ENCODE measurements around the gene NFATC2. TPM values are rescaled to one million over a fixed set of nuclear protein-coding genes. Genes with fewer than 3 reads are reported as not detected.

NFATC2 gene
- total RNA-seq, 1 experiment from 2014 or later = 0.61 TPM

GRCh38 chr20:51551186-51551585 lies 8.7 kb upstream of the NFATC2 start:
- Mint-ChIP-seq H3K27me3 (ENCODE audit: low read depth) (peaks cover 56% of the 10 kb centered on the region), H3K27ac (no peak overlapping the region), H3K9me3 (no peaks in the 10 kb centered on the region), H3K4me1 (peaks cover 4 to 11% of the 10 kb centered on the region in 2 experiments; a peak in 3 of 4 replicates), H3K36me3 (ENCODE audit: insufficient read depth in 1 of 3, low read depth in 3 of 3) (no peaks in the 10 kb centered on the region), H3K4me3 (no peak overlapping the region)
- Histone ChIP-seq H3K4me1 (ENCODE audit: insufficient read depth, low read length) (no peaks in the 10 kb centered on the region), H3K18ac (ENCODE audit: insufficient read length, low read depth, low read length) (no peak overlapping the region), H2BK20ac (ENCODE audit: low read depth, low read length, poor library complexity, severe bottlenecking) (no peak overlapping the region), H2AFZ (ENCODE audit: low read length) (no peak overlapping the region), H4K20me1 (ENCODE audit: control insufficient read depth, insufficient read depth, insufficient read length) (no peaks in the 10 kb centered on the region), H2BK15ac (ENCODE audit: low read depth, low read length) (no peak overlapping the region), H4K5ac (ENCODE audit: insufficient read length, low read depth, low read length) (no peak overlapping the region), H3K56ac (ENCODE audit: insufficient read length, low read depth, low read length) (no peak overlapping the region), H2BK120ac (ENCODE audit: low read depth, low read length, poor library complexity, severe bottlenecking) (no peak overlapping the region), H3K79me1 (ENCODE audit: insufficient read depth, low read depth, low read length, poor library complexity, severe bottlenecking) (no peaks in the 10 kb centered on the region), H3K27me3 (ENCODE audit: insufficient read depth, low read length) (peaks cover 15% of the 10 kb centered on the region), H3K9me3 (ENCODE audit: control insufficient read depth, low read depth, low read length) (no peaks in the 10 kb centered on the region), H3K23ac (ENCODE audit: insufficient read length, low read depth, low read length) (no peak overlapping the region), H2BK12ac (ENCODE audit: insufficient read length, low read depth, low read length) (no peak overlapping the region), H3K23me2 (ENCODE audit: insufficient read length, low read depth, low read length, poor library complexity, severe bottlenecking) (no peaks in the 10 kb centered on the region), H4K91ac (ENCODE audit: insufficient read length, low read depth, low read length) (no peak overlapping the region), H2AK5ac (ENCODE audit: insufficient read length, low read length) (no peak overlapping the region), H3T11ph (ENCODE audit: low read length) (no peak overlapping the region), H4K8ac (replicated peaks; ENCODE audit: insufficient read length, low read depth, low read length) (no peak overlapping the region), H2BK5ac (ENCODE audit: insufficient read length, low read length) (no peak overlapping the region), H3K14ac (ENCODE audit: insufficient read depth, low read length) (no peak overlapping the region), H3K4me2 (ENCODE audit: insufficient read depth, insufficient read length, low read length) (no peak overlapping the region), H3K79me2 (ENCODE audit: insufficient read depth, low read length) (no peaks in the 10 kb centered on the region), H3K4ac (ENCODE audit: low read depth, low read length) (no peak overlapping the region), H3K27ac (ENCODE audit: insufficient read length, low read depth, low read length) (no peak overlapping the region), H3K9ac (ENCODE audit: extremely low read depth, insufficient read length, low read length) (no peak overlapping the region)
- no peak for DNase-seq
- TF ChIP-seq CTCF (conservative IDR thresholded peaks at IDR 0.05) = no peak
- WGBS (ENCODE audit: extremely low coverage, insufficient read length, low lambda C conversion rate) = no CpG with 5 or more reads among the region's 3 CpGs
